ENCODE data around the gene HEPN1.

DNA sequence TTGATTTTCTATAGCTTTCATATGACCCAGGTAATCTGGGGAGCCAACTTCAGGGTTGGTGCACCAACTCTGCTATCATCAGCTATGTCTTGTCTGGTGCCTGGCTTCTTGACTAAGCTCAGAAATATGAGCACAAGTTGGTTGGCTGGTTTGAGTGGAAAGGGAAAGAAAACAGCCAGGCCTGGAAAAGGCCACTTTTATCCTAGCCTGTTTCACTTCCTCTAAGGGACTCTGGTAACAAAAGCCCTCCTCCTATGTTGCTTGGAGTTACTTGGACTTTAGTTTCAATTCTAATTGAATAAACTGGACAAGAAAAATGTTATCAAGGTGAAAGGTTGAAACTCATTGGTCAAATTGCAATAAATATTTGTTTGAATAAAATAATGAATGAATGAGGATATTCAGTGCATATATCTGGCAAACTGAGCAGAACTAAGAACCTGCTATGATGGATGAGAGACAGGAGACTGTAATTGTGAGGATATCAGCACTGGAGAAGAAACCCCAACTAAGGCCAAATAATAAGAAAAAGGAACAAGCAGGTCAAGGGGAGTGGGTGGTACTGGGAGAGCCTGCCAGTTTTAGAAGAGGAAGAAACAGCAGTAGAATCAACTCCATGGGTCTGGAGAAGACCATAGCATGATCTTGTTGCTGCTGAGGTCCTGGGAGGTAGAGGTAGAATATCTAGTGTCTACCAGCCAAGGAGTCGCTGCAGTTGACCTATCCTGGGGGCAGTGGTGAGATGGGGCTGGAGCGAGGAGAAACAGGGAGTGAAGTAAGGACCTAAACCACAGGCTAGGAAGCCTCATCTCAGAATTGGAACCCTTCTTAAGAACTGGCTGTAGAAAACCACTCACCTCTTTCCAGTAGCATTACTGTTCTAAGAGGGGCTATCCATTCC, 29.6 kb upstream of the HEPN1 start:
- TF ChIP-seq, protein P1, sequence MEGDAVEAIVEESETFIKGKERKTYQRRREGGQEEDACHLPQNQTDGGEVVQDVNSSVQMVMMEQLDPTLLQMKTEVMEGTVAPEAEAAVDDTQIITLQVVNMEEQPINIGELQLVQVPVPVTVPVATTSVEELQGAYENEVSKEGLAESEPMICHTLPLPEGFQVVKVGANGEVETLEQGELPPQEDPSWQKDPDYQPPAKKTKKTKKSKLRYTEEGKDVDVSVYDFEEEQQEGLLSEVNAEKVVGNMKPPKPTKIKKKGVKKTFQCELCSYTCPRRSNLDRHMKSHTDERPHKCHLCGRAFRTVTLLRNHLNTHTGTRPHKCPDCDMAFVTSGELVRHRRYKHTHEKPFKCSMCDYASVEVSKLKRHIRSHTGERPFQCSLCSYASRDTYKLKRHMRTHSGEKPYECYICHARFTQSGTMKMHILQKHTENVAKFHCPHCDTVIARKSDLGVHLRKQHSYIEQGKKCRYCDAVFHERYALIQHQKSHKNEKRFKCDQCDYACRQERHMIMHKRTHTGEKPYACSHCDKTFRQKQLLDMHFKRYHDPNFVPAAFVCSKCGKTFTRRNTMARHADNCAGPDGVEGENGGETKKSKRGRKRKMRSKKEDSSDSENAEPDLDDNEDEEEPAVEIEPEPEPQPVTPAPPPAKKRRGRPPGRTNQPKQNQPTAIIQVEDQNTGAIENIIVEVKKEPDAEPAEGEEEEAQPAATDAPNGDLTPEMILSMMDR (IDR thresholded peaks at IDR 0.05) = no peak
- no peak for TF ChIP-seq POLR2A (IDR thresholded peaks at IDR 0.05)
